Fibroblast of lung (primary cell): ENCODE results near the gene GOLPH3L. TPM values are rescaled to one million over a fixed set of nuclear protein-coding genes. Genes with fewer than 3 reads are reported as not detected.

Source experiments
- DNase-seq, 2 donors: peaks; one replicate each; pipeline versions ENCODE4 v3.0.0 to v3.0.0-alpha.2; 2010; ENCODE audit warnings: low read depth in 2 of 2
- H2AFZ ChIP-seq: 2 replicates; pipeline ENCODE4 v1.5.1; 2012; ENCODE audit warnings: low read length, control low read depth, inconsistent platforms
- H3K27ac ChIP-seq: 2 replicates; pipeline ENCODE4 v1.5.1; 2011; ENCODE audit warnings: low read length, control low read depth; ENCODE audit not compliant: insufficient read depth
- H3K27me3 ChIP-seq: 2 replicates; pipeline ENCODE4 v1.5.1; 2011; ENCODE audit warnings: mild to moderate bottlenecking, low read length; ENCODE audit not compliant: control insufficient read depth, insufficient read depth
- H3K36me3 ChIP-seq: 2 replicates; pipeline ENCODE4 v1.5.1; 2011; ENCODE audit warnings: low read length; ENCODE audit not compliant: control insufficient read depth, insufficient read depth
- H3K4me1 ChIP-seq: 2 replicates; pipeline ENCODE4 v1.5.1; 2011; ENCODE audit warnings: low read length; ENCODE audit not compliant: control insufficient read depth, insufficient read depth; ENCODE audit errors: extremely low read depth
- H3K4me2 ChIP-seq: 2 replicates; pipeline ENCODE4 v1.5.1; 2011; ENCODE audit warnings: low read length, control low read depth; ENCODE audit not compliant: insufficient read depth; ENCODE audit errors: extremely low read depth
- H3K4me3 ChIP-seq, 4 experiments: fragments of 200-600 bp in 1 of 4; sonication (generic) in 1 of 4; replicated peaks in 1 of 4; 2 replicates each; pipeline ENCODE4 v1.5.1; 2011 to 2016; ENCODE audit warnings: low read length in 4 of 4, low read depth in 3 of 4, mild to moderate bottlenecking in 3 of 4, control low read depth in 2 of 4, inconsistent platforms in 1 of 4, mixed read lengths in 1 of 4; ENCODE audit not compliant: insufficient read depth in 1 of 4; ENCODE audit errors: control extremely low read depth in 1 of 4
- H3K79me2 ChIP-seq: 2 replicates; pipeline ENCODE4 v1.5.1; 2012; ENCODE audit warnings: mild to moderate bottlenecking, low read length, inconsistent platforms; ENCODE audit not compliant: control insufficient read depth, insufficient read depth
- H3K9ac ChIP-seq: 2 replicates; pipeline ENCODE4 v1.5.1; 2011; ENCODE audit warnings: mild to moderate bottlenecking, low read length, control low read depth; ENCODE audit not compliant: insufficient read depth
- H3K9me3 ChIP-seq: 2 replicates; pipeline ENCODE4 v1.5.1; 2012; ENCODE audit warnings: low read depth, low read length; ENCODE audit not compliant: control insufficient read depth, insufficient read depth
- H4K20me1 ChIP-seq: 2 replicates; pipeline ENCODE4 v1.5.1; 2011; ENCODE audit warnings: low read length; ENCODE audit not compliant: control insufficient read depth, insufficient read depth; ENCODE audit errors: extremely low read depth
- EZH2 ChIP-seq: IDR thresholded peaks from 2 replicates; pipeline ENCODE4 v1.5.1; 2012; ENCODE audit warnings: low read length, control low read depth, mild to moderate bottlenecking; ENCODE audit errors: missing control alignments
- polyA plus RNA-seq, 2 donors: library from polyadenylated mRNA; depleted of rRNA in 1 of 2; stranded (reverse) in 1 of 2; unstranded in 1 of 2; fragments of >200 nt; gene quantifications; 2 replicates each; pipeline ENCODE4 v1.2.1, GENCODE V29; 2011 to 2012; ENCODE audit warnings: missing spikeins in 1 of 2
- total RNA-seq: library from RNA; depleted of rRNA; stranded (reverse); fragments of >200 nt; gene quantifications from 2 replicates; pipeline ENCODE4 v1.2.1, GENCODE V29; 2014
- TF ChIP-seq, protein P1 (sequence below), 2 donors: IDR thresholded peaks in 1 of 2; conservative IDR thresholded peaks in 1 of 2; 1 replicate in 1 of 2; 2 replicates in 1 of 2; pipeline ENCODE4 v1.5.1; 2011 to 2012; ENCODE audit warnings: low read length in 2 of 2, control low read depth in 1 of 2, inconsistent platforms in 1 of 2, low read depth in 1 of 2, mild to moderate bottlenecking in 1 of 2

The GOLPH3L gene
- total and polyA plus RNA-seq, 2 donors (not counting 1 experiment from before 2014, with no cell fraction given) = 11.1 to 28.7 TPM

DNA sequence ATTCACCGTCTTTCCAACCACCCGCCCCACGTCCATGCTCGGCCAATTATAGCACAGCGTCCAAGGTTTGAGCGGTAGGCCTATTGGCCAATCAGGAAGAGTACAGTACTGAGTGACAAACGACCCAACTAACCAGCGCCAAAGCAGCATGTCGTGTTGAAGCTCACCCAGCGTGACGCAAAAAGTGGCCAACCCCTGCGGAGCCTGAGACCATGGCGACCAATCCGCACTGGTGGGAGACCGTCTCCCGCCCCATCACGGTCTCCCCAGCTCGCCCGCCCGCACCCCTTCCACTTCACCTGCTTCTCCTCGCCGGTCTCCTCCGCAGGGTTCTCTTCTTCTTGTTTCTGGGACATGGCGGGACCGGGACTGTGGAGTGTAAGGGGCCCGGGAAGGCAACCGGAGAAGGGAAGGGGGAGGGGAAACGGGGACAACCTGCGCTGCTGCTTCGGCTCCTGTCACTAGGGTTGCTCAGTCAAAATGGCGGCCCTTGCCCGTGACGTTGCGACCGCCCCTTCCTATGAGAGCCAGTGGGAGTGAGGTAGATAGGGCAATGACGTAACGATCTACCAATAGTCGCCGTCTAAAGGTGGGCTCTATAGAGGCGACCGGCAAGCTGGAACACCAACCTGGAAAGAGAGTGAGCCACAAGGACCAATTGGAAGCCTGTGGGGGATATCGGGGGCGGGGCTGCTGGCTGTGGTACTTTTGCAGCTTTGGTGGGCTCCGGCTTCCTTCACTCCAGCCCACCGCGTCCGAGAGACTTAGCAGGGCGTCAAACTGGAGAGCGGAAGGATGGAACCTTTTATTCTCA is 67.6 kb downstream of the GOLPH3L start, which contains the start of gene ENSA:
TSS of gene ENSA (minus strand) at position 498 of the 814 bp plus-strand sequence. CDS start at position 356, 142 bp downstream.
- Histone ChIP-seq H3K27ac (peak within 1 kb of the TSS; percentile 93), H2AFZ (peak within 1 kb of the TSS; percentile 83), H3K79me2 (peaks cover 31% of the 10 kb centered on the region), H3K4me1 (no peaks in the 10 kb centered on the region), H3K4me3 (peak within 1 kb of the TSS; percentile 56 to 87 (median 74)), H3K27me3 (no peaks in the 10 kb centered on the region), H3K36me3 (peaks cover 8% of the 10 kb centered on the region), H3K4me2 (peak within 1 kb of the TSS; percentile 99), H4K20me1 (no peaks in the 10 kb centered on the region), H3K9ac (peak within 1 kb of the TSS; percentile 80), H3K9me3 (no peaks in the 10 kb centered on the region)
- no peak for TF ChIP-seq EZH2
- peak; percentile 100 for DNase-seq

DNA sequence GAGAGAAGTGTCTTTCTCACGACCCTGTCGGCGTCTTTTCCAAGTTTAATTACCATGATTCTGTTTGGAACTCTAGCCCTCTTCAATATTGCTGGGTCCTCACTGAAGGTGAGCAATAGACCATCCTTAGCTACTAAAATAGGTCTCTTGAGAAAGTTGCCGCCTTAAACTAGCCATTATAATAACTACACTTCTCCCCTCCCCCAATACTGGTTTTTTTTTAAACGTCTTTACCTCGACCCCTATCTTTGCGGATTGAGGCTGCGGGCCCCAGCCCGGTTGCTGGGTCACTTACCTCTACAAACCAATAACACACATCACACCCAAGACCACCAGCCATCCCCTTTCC is 68.2 kb downstream of the GOLPH3L start:
- peak overlapping the region; percentile 79 for H3K4me2 ChIP-seq
- peaks cover 33% of the 10 kb centered on the region for H3K79me2 ChIP-seq
- no peaks in the 10 kb centered on the region for H3K4me1 ChIP-seq
- no peaks in the 10 kb centered on the region for H3K9me3 ChIP-seq
- DNase-seq = no peak
- peak overlapping the region; percentile 93 for H3K27ac ChIP-seq
- H4K20me1 ChIP-seq = no peaks in the 10 kb centered on the region
- H2AFZ ChIP-seq = no peak overlapping the region
- TF ChIP-seq EZH2 = no peak
- TF ChIP-seq, protein P1, sequence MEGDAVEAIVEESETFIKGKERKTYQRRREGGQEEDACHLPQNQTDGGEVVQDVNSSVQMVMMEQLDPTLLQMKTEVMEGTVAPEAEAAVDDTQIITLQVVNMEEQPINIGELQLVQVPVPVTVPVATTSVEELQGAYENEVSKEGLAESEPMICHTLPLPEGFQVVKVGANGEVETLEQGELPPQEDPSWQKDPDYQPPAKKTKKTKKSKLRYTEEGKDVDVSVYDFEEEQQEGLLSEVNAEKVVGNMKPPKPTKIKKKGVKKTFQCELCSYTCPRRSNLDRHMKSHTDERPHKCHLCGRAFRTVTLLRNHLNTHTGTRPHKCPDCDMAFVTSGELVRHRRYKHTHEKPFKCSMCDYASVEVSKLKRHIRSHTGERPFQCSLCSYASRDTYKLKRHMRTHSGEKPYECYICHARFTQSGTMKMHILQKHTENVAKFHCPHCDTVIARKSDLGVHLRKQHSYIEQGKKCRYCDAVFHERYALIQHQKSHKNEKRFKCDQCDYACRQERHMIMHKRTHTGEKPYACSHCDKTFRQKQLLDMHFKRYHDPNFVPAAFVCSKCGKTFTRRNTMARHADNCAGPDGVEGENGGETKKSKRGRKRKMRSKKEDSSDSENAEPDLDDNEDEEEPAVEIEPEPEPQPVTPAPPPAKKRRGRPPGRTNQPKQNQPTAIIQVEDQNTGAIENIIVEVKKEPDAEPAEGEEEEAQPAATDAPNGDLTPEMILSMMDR (conservative IDR thresholded peaks at IDR 0.05 in 1 of 2, IDR thresholded peaks at IDR 0.05 in 1 of 2; ENCODE audit: low read depth in 1 of 2, low read length in 2 of 2) = no peak
- H3K36me3 ChIP-seq = peaks cover 11% of the 10 kb centered on the region
- H3K4me3 ChIP-seq = peak overlapping the region; percentile 56 to 87 (median 74)
- H3K9ac ChIP-seq = peak overlapping the region; percentile 37
- no peaks in the 10 kb centered on the region for H3K27me3 ChIP-seq

DNA sequence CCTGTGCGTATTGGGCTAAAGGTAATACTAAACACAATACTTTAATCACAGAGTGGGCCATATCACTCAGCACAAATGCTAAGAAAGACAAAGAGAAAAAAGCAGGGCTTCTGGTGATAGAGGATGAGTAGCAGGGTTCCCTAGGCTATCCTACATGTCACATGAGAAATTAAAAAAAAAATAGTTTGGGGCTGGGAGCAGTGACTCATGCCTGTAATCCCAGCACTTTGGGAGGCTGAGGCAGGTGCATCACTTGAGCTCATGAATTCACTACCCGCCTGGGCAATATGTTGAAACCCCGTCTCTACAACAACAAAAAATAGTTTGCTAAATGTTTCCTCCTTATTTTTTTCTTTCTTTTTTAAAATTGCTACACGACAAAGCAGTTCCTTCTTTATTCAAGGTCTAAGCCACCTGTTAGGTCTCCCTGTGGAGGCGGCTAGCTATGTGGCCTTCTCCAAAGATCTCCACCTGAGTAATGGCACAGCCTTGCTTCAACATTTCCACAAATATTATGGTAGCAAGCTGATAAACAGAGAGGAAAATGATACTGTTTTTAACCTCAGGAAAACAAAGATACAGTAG is 69.0 kb downstream of the GOLPH3L start:
- DNase-seq = no peak
- no peaks in the 10 kb centered on the region for H4K20me1 ChIP-seq
- H3K4me1 ChIP-seq = no peaks in the 10 kb centered on the region
- H3K27ac ChIP-seq = no peak overlapping the region
- H3K4me2 ChIP-seq = peak overlapping the region; percentile 79
- H3K9me3 ChIP-seq = no peaks in the 10 kb centered on the region
- no peaks in the 10 kb centered on the region for H3K27me3 ChIP-seq
- no peak overlapping the region for H2AFZ ChIP-seq
- peak overlapping the region; percentile 56 to 87 (median 74) for H3K4me3 ChIP-seq
- no peak overlapping the region for H3K9ac ChIP-seq
- TF ChIP-seq EZH2 = no peak
- TF ChIP-seq, protein P1 (conservative IDR thresholded peaks at IDR 0.05 in 1 of 2, IDR thresholded peaks at IDR 0.05 in 1 of 2; ENCODE audit: low read depth in 1 of 2, low read length in 2 of 2) = no peak
- peaks cover 12% of the 10 kb centered on the region for H3K36me3 ChIP-seq
- H3K79me2 ChIP-seq = peaks cover 33% of the 10 kb centered on the region
